Psoas muscle (tissue), 8 donors: Measurements from ENCODE around the gene C1QL1. TPM values are rescaled to one million over a fixed set of nuclear protein-coding genes. Genes with fewer than 3 reads are reported as not detected.

Experiments used
- ATAC-seq, 4 donors: fragments of 200-7000 bp; cut with Tn5 transposase; one replicate each; pipeline ENCODE4 v1.9.1; 2020; ENCODE audit warnings: moderate library complexity in 3 of 4, mild to moderate bottlenecking in 2 of 4
- DNase-seq, 2 donors: peaks; one replicate each; pipeline ENCODE4 v3.0.0-alpha.2; 2020
- H3K27ac ChIP-seq: fragments of 200-600 bp; one replicate; pipeline ENCODE4 v1.8.0; 2022
- H3K27me3 ChIP-seq, 3 donors: fragments of 200-600 bp in 1 of 3; one replicate each; pipeline versions ENCODE4 v1.6.1 to v1.8.0; 2013 to 2022; ENCODE audit warnings: low read length in 2 of 3, mild to moderate bottlenecking in 2 of 3, moderate library complexity in 1 of 3; ENCODE audit not compliant: insufficient read depth in 3 of 3
- H3K36me3 ChIP-seq, 2 donors: fragments of 200-600 bp in 1 of 2; one replicate each; pipeline versions ENCODE4 v1.6.1 to v1.8.0; 2013 to 2022; ENCODE audit warnings: low read depth in 1 of 2, mild to moderate bottlenecking in 1 of 2, moderate library complexity in 1 of 2; ENCODE audit not compliant: insufficient read depth in 1 of 2
- H3K4me1 ChIP-seq: fragments of 200-600 bp; one replicate; pipeline ENCODE4 v1.8.0; 2022
- H3K4me3 ChIP-seq: fragments of 200-600 bp; one replicate; pipeline ENCODE4 v1.8.0; 2022; ENCODE audit warnings: mild to moderate bottlenecking
- H3K9me3 ChIP-seq: fragments of 200-600 bp; one replicate; pipeline ENCODE4 v1.8.0; 2022
- CTCF ChIP-seq: fragments of 200-600 bp; IDR thresholded peaks from one replicate; pipeline ENCODE4 v1.8.0; 2022; ENCODE audit warnings: antibody characterized with exemption
- WGBS, 3 donors: extraction: QIAGEN DNeasy Blood & Tissue Kit; methylation state at CpG; one replicate each; pipeline versions ENCODE4 v1.1.6 to v1.1.7; 2013; 5-methylcytosine and 5-hydroxymethylcytosine counted together
- intact Hi-C, 2 donors: fragments of 100-400 bp; cut with DNase I; formaldehyde crosslinking; loops; one replicate each; pipeline versions ENCODE4 v1.11.0 to v1.14.2; 2022
- polyA plus RNA-seq, 3 donors: library from polyadenylated mRNA; stranded (reverse); fragments of 200-250 nt; gene quantifications; one replicate each; pipeline ENCODE4 v1.2.3, GENCODE V29; 2013
- total RNA-seq, 4 donors: library from RNA; stranded (reverse); fragmentation: NEBNext Ultra II Directional in 2 of 4; extraction: Animal tissue kit (Norgen Biotek cat#: 25700) in 2 of 4; gene quantifications; one replicate each; pipeline versions ENCODE4 v1.2.1 to v1.2.4, GENCODE V29; 2021 to 2023
- donor health status: healthy with polysubstance abuse.
- donor health status: DM: no; HTN: no; CAD: no; lungs with moderate emphysema.
- donor health status: Bipolar disorder and iron deficiency.
- donor health status: healthy.
- donor health status: DM: yes; HTN: yes; CAD: no.
- donor health status: DM: no; HTN: no; CAD: no.
- donor health status: DM: no; HTN: no; CAD: no.
- donor health status: DM: yes; HTN: yes; CAD: no.

The C1QL1 gene
- total and polyA plus RNA-seq, 7 donors: 0.05 TPM; not detected in 6

- no peaks in the 10 kb centered on the region for H3K4me1 ChIP-seq
- H3K36me3 ChIP-seq: no peaks in the 10 kb centered on the region
- TF ChIP-seq CTCF: no peak
- WGBS, 3 donors: 63 to 79% (median 72%) methylated on average over 9 of the region's 9 CpGs
- peaks cover 0 to 3% (median 0%) of the 10 kb centered on the region in 3 donors for H3K27me3 ChIP-seq
- intact Hi-C loops: no loop called here
- no peak overlapping the region for H3K4me3 ChIP-seq
- H3K9me3 ChIP-seq: no peaks in the 10 kb centered on the region
- ATAC-seq: no peak
- no peak for DNase-seq
- no peak overlapping the region for H3K27ac ChIP-seq
Measured at GRCh38 chr17:44941712-44942331, 26.3 kb downstream of the C1QL1 start.

- Histone ChIP-seq H3K4me3 (no peak overlapping the region), H3K9me3 (no peaks in the 10 kb centered on the region), H3K27ac (no peak overlapping the region), H3K4me1 (no peaks in the 10 kb centered on the region), H3K36me3 (no peaks in the 10 kb centered on the region), H3K27me3 (peaks cover 0 to 3% (median 0%) of the 10 kb centered on the region in 3 donors)
- no peak for TF ChIP-seq CTCF
- DNase-seq (no peak), ATAC-seq (no peak)
- WGBS, 3 donors: 74 to 87% (median 77%) methylated on average over 1 of the region's 1 CpG
- intact Hi-C loops: no loop called here
Measured at GRCh38 chr17:44940768-44941167, 27.3 kb downstream of the C1QL1 start.

GRCh38 chr17:44940317-44940716, 27.8 kb downstream of the C1QL1 start:
- intact Hi-C loops: no loop called here
- no peak for ATAC-seq
- DNase-seq: no peak
- WGBS, 3 donors: 56 to 63% (median 57%) methylated on average over 4 of the region's 4 CpGs
- peaks cover 0 to 3% (median 0%) of the 10 kb centered on the region in 3 donors for H3K27me3 ChIP-seq
- no peaks in the 10 kb centered on the region for H3K36me3 ChIP-seq
- H3K4me1 ChIP-seq: no peaks in the 10 kb centered on the region
- no peak overlapping the region for H3K27ac ChIP-seq
- TF ChIP-seq CTCF: no peak
- no peak overlapping the region for H3K4me3 ChIP-seq
- no peaks in the 10 kb centered on the region for H3K9me3 ChIP-seq

- DNase-seq (no peak), ATAC-seq (no peak)
- Histone ChIP-seq H3K9me3 (no peaks in the 10 kb centered on the region), H3K4me1 (no peaks in the 10 kb centered on the region), H3K4me3 (no peak overlapping the region), H3K36me3 (no peaks in the 10 kb centered on the region), H3K27me3 (no peaks in the 10 kb centered on the region), H3K27ac (no peak overlapping the region)
- no peak for TF ChIP-seq CTCF
- intact Hi-C loops: no loop called here
- 88 to 99% (median 96%) methylated on average over 9 of the region's 9 CpGs for WGBS, 3 donors
Measured at GRCh38 chr17:44935116-44935515, 33.0 kb downstream of the C1QL1 start.

- no peaks in the 10 kb centered on the region for H3K36me3 ChIP-seq
- WGBS, 3 donors: 96 to 97% (median 96%) methylated on average over 10 of the region's 10 CpGs
- no peaks in the 10 kb centered on the region for H3K27me3 ChIP-seq
- H3K4me3 ChIP-seq: no peak overlapping the region
- DNase-seq: no peak
- intact Hi-C loops: no loop called here
- H3K27ac ChIP-seq: no peak overlapping the region
- no peaks in the 10 kb centered on the region for H3K4me1 ChIP-seq
- H3K9me3 ChIP-seq: no peaks in the 10 kb centered on the region
- TF ChIP-seq CTCF: no peak
- no peak for ATAC-seq
Measured at GRCh38 chr17:44934745-44935105, 33.4 kb downstream of the C1QL1 start.
